Sigmoid colon (tissue), 7 donors: ENCODE data around the gene CLIC3. TPM values are rescaled to one million over a fixed set of nuclear protein-coding genes. Genes with fewer than 3 reads are reported as not detected.

Experiments used
- DNase-seq: peaks from one replicate; pipeline ENCODE4 v3.0.0-alpha.2; 2019
- H3K27ac ChIP-seq, 4 donors: fragments of 200-600 bp; sonication (generic); one replicate each; pipeline ENCODE4 v1.5.1; 2016 to 2019; ENCODE audit warnings: mild to moderate bottlenecking in 1 of 4
- H3K27me3 ChIP-seq, 3 donors: fragments of 200-600 bp; sonication (generic); one replicate each; pipeline ENCODE4 v1.5.1; 2019; ENCODE audit warnings: mild to moderate bottlenecking in 1 of 3
- H3K36me3 ChIP-seq, 4 donors: fragments of 200-600 bp; sonication (generic); one replicate each; pipeline ENCODE4 v1.5.1; 2016 to 2019
- H3K4me1 ChIP-seq, 4 donors: fragments of 200-600 bp; sonication (generic); one replicate each; pipeline ENCODE4 v1.5.1; 2017 to 2019
- H3K4me3 ChIP-seq, 4 donors: fragments of 200-600 bp; sonication (generic); one replicate each; pipeline ENCODE4 v1.5.1; 2017 to 2019; ENCODE audit warnings: mild to moderate bottlenecking in 2 of 4, moderate library complexity in 1 of 4
- H3K9me3 ChIP-seq, 4 donors: fragments of 200-600 bp in 3 of 4; sonication (generic) in 3 of 4; one replicate each; pipeline versions ENCODE4 v1.5.1 to v1.6.1; 2013 to 2019
- CTCF ChIP-seq, 4 experiments: fragments of 450-650 bp in 3 of 4; fragments of 200-600 bp in 1 of 4; IDR thresholded peaks; one replicate each; pipeline ENCODE4 v1.5.1; 2016 to 2019; ENCODE audit warnings: antibody characterized with exemption in 4 of 4, mild to moderate bottlenecking in 3 of 4, moderate library complexity in 2 of 4
- EP300 ChIP-seq, 4 donors: sonication (generic); formaldehyde crosslinking; IDR thresholded peaks; one replicate each; pipeline ENCODE4 v1.6.1; 2017; ENCODE audit warnings: antibody characterized with exemption in 4 of 4
- POLR2A ChIP-seq, 2 donors: fragments of 450-650 bp; IDR thresholded peaks; one replicate each; pipeline ENCODE4 v1.6.1; 2016; ENCODE audit warnings: antibody characterized with exemption in 2 of 2, mild to moderate bottlenecking in 2 of 2, moderate library complexity in 2 of 2
- POLR2AphosphoS5 ChIP-seq, 4 donors: sonication (generic); formaldehyde crosslinking; IDR thresholded peaks; one replicate each; pipeline ENCODE4 v1.6.1; 2017; ENCODE audit warnings: antibody characterized with exemption in 4 of 4
- WGBS, 2 donors: extraction: QIAGEN DNeasy Blood & Tissue Kit; methylation state at CpG; one replicate each; pipeline ENCODE4 v1.1.7; 2013; 5-methylcytosine and 5-hydroxymethylcytosine counted together
- intact Hi-C: fragments of 100-400 bp; cut with DNase I; formaldehyde crosslinking; loops from one replicate; pipeline ENCODE4 v1.15.1; 2023
- polyA plus RNA-seq, 3 donors: library from polyadenylated mRNA; stranded (reverse); fragments of 200-250 nt; gene quantifications; one replicate each; pipeline ENCODE4 v1.2.3, GENCODE V29; 2013
- total RNA-seq, 4 donors: library from RNA; depleted of rRNA; stranded (reverse); fragments of >200 nt; gene quantifications; one replicate each; pipeline ENCODE4 v1.1.0, GENCODE V29; 2016
- donor health status: healthy with polysubstance abuse.
- donor health status: Bipolar disorder and iron deficiency.
- donor health status: healthy.

The CLIC3 gene
- total and polyA plus RNA-seq, 7 donors: 1.4 to 4.7 TPM; not detected in 5

DNA sequence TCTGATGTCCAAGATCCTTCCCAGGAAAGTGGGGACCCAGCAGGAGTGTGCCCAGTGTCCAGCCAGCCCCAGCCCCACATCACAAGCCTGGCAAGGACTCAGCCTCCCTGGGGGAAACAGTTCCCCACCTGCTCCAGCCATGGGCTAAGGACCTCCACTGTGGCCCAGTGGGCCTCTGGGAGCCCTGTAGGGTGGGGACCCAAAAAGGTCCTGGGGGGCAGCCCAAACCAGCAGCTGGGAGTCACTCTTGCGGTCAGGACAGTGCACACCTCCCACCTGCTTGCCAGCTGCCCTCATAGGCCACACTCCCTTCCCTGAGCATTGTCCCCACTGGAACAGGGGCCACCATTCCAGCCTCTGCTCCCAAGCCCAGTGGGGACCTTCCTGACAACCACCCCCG lies 30.0 kb upstream of the CLIC3 start:
- 84 to 91% methylated on average over 2 of the region's 2 CpGs for WGBS, 2 donors
- H3K27ac ChIP-seq: peak overlapping the region in 3 of 4 donors; percentile 17 to 27 (median 23)
- H3K4me3 ChIP-seq: no peak overlapping the region
- intact Hi-C loops: loop anchor here (2.0 to 5.0 kb wide), 2 partner anchors 30 to 41 kb away; partner anchors contain the start of gene CLIC3
- no peaks in the 10 kb centered on the region for H3K27me3 ChIP-seq
- DNase-seq: no peak
- H3K4me1 ChIP-seq: peaks cover 0 to 36% (median 35%) of the 10 kb centered on the region in 4 donors
- H3K9me3 ChIP-seq: no peaks in the 10 kb centered on the region
- H3K36me3 ChIP-seq: no peaks in the 10 kb centered on the region
- TF ChIP-seq CTCF (IDR thresholded peaks at IDR 0.05) (no peak), POLR2AphosphoS5 (IDR thresholded peaks at IDR 0.05) (no peak), POLR2A (IDR thresholded peaks at IDR 0.05) (no peak), EP300 (IDR thresholded peaks at IDR 0.05) (no peak)

DNA sequence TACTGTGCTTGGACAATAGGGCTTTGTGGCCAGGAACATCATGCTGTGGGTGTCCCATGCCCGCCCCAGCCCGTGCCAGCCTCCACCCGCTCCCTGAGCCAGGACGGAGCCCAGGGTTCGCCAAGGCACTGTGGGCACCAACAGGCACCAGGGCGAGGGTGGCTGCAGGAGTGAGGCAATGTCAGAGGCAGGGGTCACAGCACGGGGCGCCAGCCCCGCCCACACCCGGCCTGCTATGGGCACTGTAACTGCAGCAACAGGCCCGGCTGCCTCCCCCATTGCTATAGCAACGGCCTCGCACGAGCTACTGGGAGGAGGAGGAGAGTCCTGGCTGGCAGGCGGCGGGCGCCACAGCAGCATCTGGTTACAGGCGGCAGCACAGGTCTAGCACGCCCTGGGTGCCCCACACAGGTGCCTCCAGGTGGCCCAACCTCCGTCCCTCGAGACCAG lies 29.2 kb upstream of the CLIC3 start:
- no peaks in the 10 kb centered on the region for H3K27me3 ChIP-seq
- TF ChIP-seq CTCF (IDR thresholded peaks at IDR 0.05): no peak
- TF ChIP-seq POLR2AphosphoS5 (IDR thresholded peaks at IDR 0.05): no peak
- TF ChIP-seq EP300 (IDR thresholded peaks at IDR 0.05): no peak
- TF ChIP-seq POLR2A (IDR thresholded peaks at IDR 0.05): no peak
- 29 to 81% methylated on average over 21 of the region's 21 CpGs for WGBS, 2 donors
- intact Hi-C loops: loop anchor here (5.0 kb wide), 1 partner anchor 42 kb away; no protein-coding TSS in a partner anchor
- no peaks in the 10 kb centered on the region for H3K36me3 ChIP-seq
- no peaks in the 10 kb centered on the region for H3K9me3 ChIP-seq
- H3K27ac ChIP-seq: peak overlapping the region in 3 of 4 donors; percentile 17 to 27 (median 23)
- H3K4me3 ChIP-seq: no peak overlapping the region
- DNase-seq: peak; percentile 85
- H3K4me1 ChIP-seq: peaks cover 0 to 36% (median 35%) of the 10 kb centered on the region in 4 donors

DNA sequence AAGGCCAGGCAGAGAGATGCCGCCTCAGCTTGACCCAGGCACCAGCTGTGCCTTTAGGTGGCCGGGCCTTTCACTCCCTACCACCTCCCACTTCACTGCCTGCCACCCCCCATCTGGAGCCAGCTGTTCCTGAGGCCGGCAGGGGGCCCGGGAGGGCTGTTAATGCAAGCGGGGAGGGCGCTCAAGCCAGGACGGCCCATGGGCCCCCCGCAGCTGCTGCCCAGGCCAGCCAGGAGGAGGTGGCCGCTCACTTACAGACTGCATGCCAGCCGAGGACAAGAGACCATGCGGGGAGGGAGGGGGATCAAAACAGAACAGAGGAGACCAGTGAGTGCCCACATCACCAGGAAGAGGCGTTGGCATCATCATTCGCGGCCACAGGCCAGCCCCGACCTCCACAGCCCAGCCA lies 27.2 kb upstream of the CLIC3 start:
- no peak overlapping the region for H3K27ac ChIP-seq
- intact Hi-C loops: no loop called here
- peaks cover 0 to 24% (median 22%) of the 10 kb centered on the region in 4 donors for H3K4me1 ChIP-seq
- TF ChIP-seq CTCF (IDR thresholded peaks at IDR 0.05) (no peak), POLR2A (IDR thresholded peaks at IDR 0.05) (no peak), POLR2AphosphoS5 (IDR thresholded peaks at IDR 0.05) (no peak), EP300 (IDR thresholded peaks at IDR 0.05) (no peak)
- no peaks in the 10 kb centered on the region for H3K9me3 ChIP-seq
- DNase-seq: no peak
- 86 to 90% methylated on average over 15 of the region's 15 CpGs for WGBS, 2 donors
- no peaks in the 10 kb centered on the region for H3K27me3 ChIP-seq
- no peak overlapping the region for H3K4me3 ChIP-seq
- H3K36me3 ChIP-seq: no peaks in the 10 kb centered on the region

DNA sequence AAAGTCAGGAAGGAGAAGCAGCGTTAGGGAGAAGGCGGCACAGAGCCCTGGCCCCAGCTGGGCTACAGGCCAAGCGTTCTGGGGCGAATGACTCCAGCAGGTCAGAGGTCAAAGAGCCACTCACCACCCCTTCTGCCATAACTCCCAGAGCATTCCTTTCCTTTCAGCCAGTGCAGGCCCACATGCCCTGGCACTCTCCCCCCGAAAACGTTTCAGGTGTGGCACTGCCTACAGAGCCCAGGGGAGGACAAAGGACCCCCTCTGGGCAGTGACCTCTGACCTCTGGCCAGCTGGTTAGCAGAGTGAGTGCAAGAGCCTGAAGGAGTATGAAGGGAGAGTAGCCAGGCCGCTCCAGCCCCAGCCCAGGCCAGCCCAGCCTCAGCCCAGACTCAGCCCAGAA lies 26.8 kb upstream of the CLIC3 start:
- H3K9me3 ChIP-seq: no peaks in the 10 kb centered on the region
- intact Hi-C loops: no loop called here
- H3K4me3 ChIP-seq: no peak overlapping the region
- TF ChIP-seq CTCF (IDR thresholded peaks at IDR 0.05) (no peak), EP300 (IDR thresholded peaks at IDR 0.05) (no peak), POLR2AphosphoS5 (IDR thresholded peaks at IDR 0.05) (no peak), POLR2A (IDR thresholded peaks at IDR 0.05) (no peak)
- no peak for DNase-seq
- peaks cover 0 to 21% (median 19%) of the 10 kb centered on the region in 4 donors for H3K4me1 ChIP-seq
- WGBS, 2 donors: 53 to 82% methylated on average over 7 of the region's 7 CpGs
- no peaks in the 10 kb centered on the region for H3K27me3 ChIP-seq
- H3K36me3 ChIP-seq: no peaks in the 10 kb centered on the region
- no peak overlapping the region for H3K27ac ChIP-seq

GRCh38 chr9:137022662-137023008 lies 26.3 kb upstream of the CLIC3 start:
- no peak for TF ChIP-seq POLR2A (IDR thresholded peaks at IDR 0.05)
- no peak for TF ChIP-seq POLR2AphosphoS5 (IDR thresholded peaks at IDR 0.05)
- TF ChIP-seq CTCF (IDR thresholded peaks at IDR 0.05): no peak
- no peak for TF ChIP-seq EP300 (IDR thresholded peaks at IDR 0.05)
- Histone ChIP-seq H3K4me3 (no peak overlapping the region), H3K36me3 (peaks cover 0 to 4% (median 2%) of the 10 kb centered on the region in 4 donors), H3K27me3 (no peaks in the 10 kb centered on the region), H3K9me3 (no peaks in the 10 kb centered on the region), H3K27ac (no peak overlapping the region), H3K4me1 (peaks cover 0 to 21% (median 18%) of the 10 kb centered on the region in 4 donors)
- intact Hi-C loops: no loop called here
- no peak for DNase-seq
- WGBS, 2 donors: 78 to 92% methylated on average over 23 of the region's 23 CpGs
